ENCODE results near the gene CPXM2. TPM values are rescaled to one million over a fixed set of nuclear protein-coding genes. Genes with fewer than 3 reads are reported as not detected.

Gene CPXM2
- total RNA-seq (4.9 and 5.3 TPM in 2 replicates), polyA plus RNA-seq (0.88 and 3.7 TPM in 2 replicates)

DNA sequence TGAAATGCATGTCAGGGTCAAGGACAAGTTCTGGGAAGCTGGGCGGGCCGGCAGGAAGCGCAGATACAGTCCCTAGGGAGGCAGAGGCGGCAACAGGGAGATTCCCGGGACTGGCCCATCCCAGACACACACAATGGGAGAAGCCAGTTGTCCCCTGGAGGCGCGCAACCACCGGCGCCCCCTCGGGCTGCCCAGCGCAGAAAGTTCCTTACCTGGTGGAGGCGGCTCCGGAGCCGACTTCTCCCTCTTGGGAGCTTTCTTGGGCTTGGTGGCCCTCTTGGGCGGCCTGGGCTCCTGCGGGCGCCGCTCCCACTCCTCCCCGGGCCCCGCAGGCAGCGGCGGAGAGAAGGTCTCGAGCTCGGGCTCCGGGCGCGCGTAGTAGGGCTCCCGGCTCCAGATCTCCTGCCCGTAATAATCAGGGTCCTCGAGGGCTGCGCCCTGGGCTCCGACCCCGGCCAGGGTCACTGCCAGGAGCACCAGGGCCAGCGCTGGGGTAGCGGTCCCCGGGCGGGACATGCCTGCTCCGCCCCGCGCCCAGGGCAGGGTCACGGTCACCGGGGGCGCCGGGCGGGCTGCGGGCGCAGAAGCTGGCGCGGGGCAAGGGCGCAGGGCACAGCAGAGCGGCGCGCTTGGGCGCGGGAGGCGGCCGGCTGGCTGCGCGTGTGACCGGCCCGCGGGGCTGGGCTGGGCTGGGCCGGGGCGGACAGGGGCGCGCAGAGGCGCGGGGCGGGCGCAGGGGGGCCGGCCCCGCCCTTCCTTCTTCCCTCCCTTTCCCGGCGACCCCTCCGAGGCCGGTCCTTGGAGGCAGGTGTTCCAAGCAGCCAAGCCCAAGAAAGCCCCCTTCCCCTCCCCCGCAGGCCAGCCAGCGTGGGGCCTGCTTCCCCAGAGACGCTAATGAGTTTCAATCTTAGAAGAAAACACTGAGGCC, at the start of gene CPXM2:
Gene CPXM2, minus strand, starts transcription at position 664 of the 928 bp plus-strand sequence. Its CDS starts 148 bp downstream, at position 516.
- peak; percentile 15 for DNase-seq (ENCODE audit: low spot score)
- no peaks in the 10 kb centered on the region for H3K79me2 ChIP-seq
- 6% methylated on average over 43 of the region's 80 CpGs for WGBS (ENCODE audit: low lambda C conversion rate, missing lambda C conversion rate)
- TF ChIP-seq CTCF (IDR thresholded peaks at IDR 0.05; ENCODE audit: poor library complexity) (no peak), EZH2phosphoT487 (IDR thresholded peaks at IDR 0.05; ENCODE audit: low read depth, severe bottlenecking, unreplicated experiment) (no peak), EZH2 (IDR thresholded peaks at IDR 0.05; ENCODE audit: borderline replicate concordance) (no peak)
- no peaks in the 10 kb centered on the region for H3K9me2 ChIP-seq (replicated peaks; ENCODE audit: insufficient read depth)
- H2AFZ ChIP-seq = no peak within 1 kb of the TSS
- H3K4me3 ChIP-seq = no peak within 1 kb of the TSS
- no peaks in the 10 kb centered on the region for H3K36me3 ChIP-seq (replicated peaks; ENCODE audit: insufficient read depth, low read depth)
- H4K20me1 ChIP-seq (ENCODE audit: insufficient read depth, poor library complexity, severe bottlenecking) = no peaks in the 10 kb centered on the region
- H3K27ac ChIP-seq = no peak within 1 kb of the TSS
- H3K4me1 ChIP-seq (ENCODE audit: insufficient read depth) = peaks cover 4% of the 10 kb centered on the region
- peaks cover 29% of the 10 kb centered on the region for H3K27me3 ChIP-seq
- no peaks in the 10 kb centered on the region for H3K9me3 ChIP-seq (ENCODE audit: low read depth)
- H3K4me2 ChIP-seq = peak within 1 kb of the TSS; percentile 75

DNA sequence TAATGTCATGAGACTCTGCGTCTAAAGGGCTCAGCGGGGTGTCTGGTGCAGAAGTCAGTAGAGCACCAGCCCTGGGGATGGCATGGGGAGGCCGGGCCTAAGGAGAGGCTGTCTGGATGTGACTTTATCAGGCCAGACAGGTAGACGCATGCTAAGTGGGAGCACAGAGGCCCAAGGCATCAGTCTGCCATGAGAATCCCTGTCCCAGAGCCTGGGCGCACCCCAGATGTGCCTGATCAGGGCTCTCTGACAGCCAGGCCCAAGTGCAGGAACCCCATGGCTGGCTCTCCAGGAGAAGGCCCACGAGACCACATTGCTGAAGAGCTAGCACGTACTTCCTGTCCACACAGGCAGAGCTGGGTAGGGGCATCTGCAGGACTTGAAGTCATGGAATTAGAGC, 48.0 kb upstream of the CPXM2 start:
- no peak overlapping the region for H2AFZ ChIP-seq
- no peaks in the 10 kb centered on the region for H3K79me2 ChIP-seq
- no peak overlapping the region for H3K27ac ChIP-seq
- no peaks in the 10 kb centered on the region for H4K20me1 ChIP-seq (ENCODE audit: insufficient read depth, poor library complexity, severe bottlenecking)
- no peak overlapping the region for H3K4me3 ChIP-seq
- DNase-seq (ENCODE audit: low spot score) = no peak
- H3K9me2 ChIP-seq (replicated peaks; ENCODE audit: insufficient read depth) = no peaks in the 10 kb centered on the region
- no peak overlapping the region for H3K4me2 ChIP-seq
- TF ChIP-seq EZH2phosphoT487 (IDR thresholded peaks at IDR 0.05; ENCODE audit: low read depth, severe bottlenecking, unreplicated experiment) (no peak), EZH2 (IDR thresholded peaks at IDR 0.05; ENCODE audit: borderline replicate concordance) (no peak), CTCF (IDR thresholded peaks at IDR 0.05; ENCODE audit: poor library complexity) (no peak)
- H3K27me3 ChIP-seq = no peaks in the 10 kb centered on the region
- H3K9me3 ChIP-seq (ENCODE audit: low read depth) = no peaks in the 10 kb centered on the region
- no peaks in the 10 kb centered on the region for H3K4me1 ChIP-seq (ENCODE audit: insufficient read depth)
- 92% methylated on average over 7 of the region's 7 CpGs for WGBS (ENCODE audit: low lambda C conversion rate, missing lambda C conversion rate)
- no peaks in the 10 kb centered on the region for H3K36me3 ChIP-seq (replicated peaks; ENCODE audit: insufficient read depth, low read depth)

DNA sequence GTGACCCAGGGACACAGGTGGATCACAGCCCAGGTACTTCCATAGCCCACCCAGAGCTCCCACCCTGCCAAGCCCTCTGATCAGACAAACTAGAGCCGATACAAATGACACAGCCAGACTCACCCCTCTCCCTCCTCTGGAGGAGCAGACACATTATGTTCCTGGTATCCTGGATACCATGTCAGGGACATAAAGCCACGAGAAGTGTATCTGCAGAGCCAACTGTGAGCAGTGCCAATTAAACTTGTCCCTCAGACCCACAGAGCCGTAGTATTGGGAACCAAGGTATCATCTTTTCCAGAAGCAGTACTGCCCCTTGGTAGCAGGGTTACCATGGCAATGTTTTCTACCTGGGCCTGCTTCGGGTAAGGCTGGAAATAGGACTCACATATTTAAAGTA, 47.3 kb upstream of the CPXM2 start:
- H3K27me3 ChIP-seq = no peaks in the 10 kb centered on the region
- H3K4me2 ChIP-seq = no peak overlapping the region
- H4K20me1 ChIP-seq (ENCODE audit: insufficient read depth, poor library complexity, severe bottlenecking) = no peaks in the 10 kb centered on the region
- H3K4me1 ChIP-seq (ENCODE audit: insufficient read depth) = no peaks in the 10 kb centered on the region
- no peaks in the 10 kb centered on the region for H3K9me2 ChIP-seq (replicated peaks; ENCODE audit: insufficient read depth)
- H3K4me3 ChIP-seq = no peak overlapping the region
- no peak for DNase-seq (ENCODE audit: low spot score)
- no peaks in the 10 kb centered on the region for H3K9me3 ChIP-seq (ENCODE audit: low read depth)
- H3K79me2 ChIP-seq = no peaks in the 10 kb centered on the region
- H3K27ac ChIP-seq = no peak overlapping the region
- no peaks in the 10 kb centered on the region for H3K36me3 ChIP-seq (replicated peaks; ENCODE audit: insufficient read depth, low read depth)
- no peak for TF ChIP-seq EZH2phosphoT487 (IDR thresholded peaks at IDR 0.05; ENCODE audit: low read depth, severe bottlenecking, unreplicated experiment)
- TF ChIP-seq CTCF (IDR thresholded peaks at IDR 0.05; ENCODE audit: poor library complexity) = no peak
- 93% methylated on average over 4 of the region's 4 CpGs for WGBS (ENCODE audit: low lambda C conversion rate, missing lambda C conversion rate)
- H2AFZ ChIP-seq = no peak overlapping the region
